Aorta (tissue), 5 donors: ENCODE measurements around the gene GPR155. TPM values are rescaled to one million over a fixed set of nuclear protein-coding genes. Genes with fewer than 3 reads are reported as not detected.

Experiments used
- ATAC-seq: fragments of 200-7000 bp; cut with Tn5 transposase; one replicate; pipeline ENCODE4 v1.9.1; 2022; ENCODE audit warnings: moderate library complexity; ENCODE audit not compliant: low FRiP score
- DNase-seq, 2 donors: peaks; one replicate each; pipeline ENCODE4 v3.0.0-alpha.2; 2020
- H3K27ac ChIP-seq, 2 donors: one replicate each; pipeline ENCODE4 v1.5.1; 2013; ENCODE audit warnings: low read length in 2 of 2, mild to moderate bottlenecking in 2 of 2, moderate library complexity in 2 of 2, control low read depth in 1 of 2, inconsistent platforms in 1 of 2, low read depth in 1 of 2
- H3K27me3 ChIP-seq, 2 donors: one replicate each; pipeline ENCODE4 v1.6.1; 2013; ENCODE audit warnings: control low read depth in 1 of 2, low read length in 1 of 2, mild to moderate bottlenecking in 1 of 2, moderate library complexity in 1 of 2; ENCODE audit not compliant: insufficient read depth in 2 of 2, control insufficient read depth in 1 of 2
- H3K36me3 ChIP-seq, 2 donors: one replicate each; pipeline ENCODE4 v1.6.1; 2013; ENCODE audit warnings: control low read depth in 1 of 2, low read length in 1 of 2, mild to moderate bottlenecking in 1 of 2; ENCODE audit not compliant: insufficient read depth in 2 of 2, control insufficient read depth in 1 of 2
- H3K4me1 ChIP-seq, 2 donors: one replicate each; pipeline ENCODE4 v1.6.1; 2013; ENCODE audit warnings: low read length in 2 of 2, control low read depth in 1 of 2, mild to moderate bottlenecking in 1 of 2, moderate library complexity in 1 of 2; ENCODE audit not compliant: insufficient read depth in 2 of 2, control insufficient read depth in 1 of 2
- H3K4me3 ChIP-seq, 2 donors: one replicate each; pipeline ENCODE4 v1.5.1; 2013; ENCODE audit warnings: low read length in 2 of 2, control low read depth in 1 of 2, mild to moderate bottlenecking in 1 of 2
- H3K9me3 ChIP-seq: one replicate; pipeline ENCODE4 v1.6.1; 2013; ENCODE audit warnings: mild to moderate bottlenecking, low read length; ENCODE audit not compliant: control insufficient read depth
- WGBS, 2 donors: extraction: QIAGEN DNeasy Blood & Tissue Kit; methylation state at CpG; one replicate each; pipeline ENCODE4 v1.1.7; 2013; 5-methylcytosine and 5-hydroxymethylcytosine counted together
- intact Hi-C, 2 donors: fragments of 100-400 bp; cut with DNase I; formaldehyde crosslinking; loops; one replicate each; pipeline versions ENCODE4 v1.14.2 to v1.15.0; 2022
- long read RNA-seq, 2 donors: library from polyadenylated mRNA; unstranded; transcript quantifications; one replicate each; pipeline ENCODE4 v2.0.0, GENCODE V29; 2020 to 2021
- polyA plus RNA-seq, 2 donors: library from polyadenylated mRNA; stranded (reverse); fragments of 200-250 nt; gene quantifications; one replicate each; pipeline ENCODE4 v1.2.3, GENCODE V29; 2013
- total RNA-seq, 2 donors: library from RNA; stranded (reverse); fragmentation: NEBNext Ultra II Directional; extraction: Animal tissue kit (Norgen Biotek cat#: 25700); gene quantifications; one replicate each; pipeline ENCODE4 v1.2.1, GENCODE V29; 2021
- donor health status: healthy with polysubstance abuse.
- donor health status: Bipolar disorder and iron deficiency.
- donor health status: DM: no; HTN: no; CAD: no.
- donor health status: DM: no; HTN: no; CAD: no.
- donor health status: DM: yes; HTN: yes; CAD: no.

Gene GPR155
- total RNA-seq (10 to 100 TPM in 1 of 2 donors, 1 to 10 TPM in 1; 6.8 to 15.9 TPM), polyA plus RNA-seq (1 to 10 TPM in 1 of 2 donors, under 1 TPM in 1; 0.25 to 1.9 TPM)
- long read RNA-seq, donor 1, full-length matches to known transcripts: 3 of 8 reads
- long read RNA-seq, donor 1, partial matches to known transcripts: 2 of 8 reads
- long read RNA-seq, donor 1, other reads (novel, unspliced or antisense): 3 of 8 reads
- long read RNA-seq, donor 2, full-length matches to known transcripts: 4 of 10 reads
- long read RNA-seq, donor 2, partial matches to known transcripts: 0 of 10 reads
- long read RNA-seq, donor 2, other reads (novel, unspliced or antisense): 6 of 10 reads

- peak within 1 kb of the TSS; percentile 60 to 96 for H3K4me3 ChIP-seq
- intact Hi-C loops: loop anchor here in 1 of 2 donors (5.0 to 10.0 kb wide), 2 partner anchors 108 to 196 kb away; partner anchors contain the start of gene WIPF1
- DNase-seq: peak; percentile 86 to 90
- no peaks in the 10 kb centered on the region for H3K4me1 ChIP-seq
- H3K27me3 ChIP-seq: no peaks in the 10 kb centered on the region
- no peaks in the 10 kb centered on the region for H3K9me3 ChIP-seq
- 0 to 1% methylated on average over 35 to 42 of the region's 42 CpGs for WGBS, 2 donors
- no peaks in the 10 kb centered on the region for H3K36me3 ChIP-seq
- H3K27ac ChIP-seq: peak within 1 kb of the TSS in 1 of 2 donors; percentile 69
- peak; percentile 85 for ATAC-seq
Observed at GRCh38 chr2:174486563-174487107, at the start of gene GPR155. Gene GPR155 (minus strand): TSS chr2:174487029. CDS start chr2:174481956, 5,073 bp downstream.

- no peak overlapping the region for H3K4me3 ChIP-seq
- 93 to 94% methylated on average over 11 of the region's 11 CpGs for WGBS, 2 donors
- H3K27ac ChIP-seq: no peak overlapping the region
- H3K9me3 ChIP-seq: no peaks in the 10 kb centered on the region
- ATAC-seq: no peak
- no peaks in the 10 kb centered on the region for H3K4me1 ChIP-seq
- H3K36me3 ChIP-seq: no peaks in the 10 kb centered on the region
- no peak for DNase-seq
- intact Hi-C loops: no loop called here
- peaks cover 0 to 2% of the 10 kb centered on the region in 2 donors for H3K27me3 ChIP-seq
Observed at GRCh38 chr2:174535757-174536703, 49.2 kb upstream of the GPR155 start.

GRCh38 chr2:174535083-174535482, 48.3 kb upstream of the GPR155 start:
- Histone ChIP-seq H3K9me3 (no peaks in the 10 kb centered on the region), H3K36me3 (no peaks in the 10 kb centered on the region), H3K4me3 (no peak overlapping the region), H3K27me3 (no peaks in the 10 kb centered on the region), H3K4me1 (no peaks in the 10 kb centered on the region), H3K27ac (no peak overlapping the region)
- 67 to 71% methylated on average over 3 of the region's 3 CpGs for WGBS, 2 donors
- intact Hi-C loops: no loop called here
- no peak for DNase-seq
- ATAC-seq: no peak

- Histone ChIP-seq H3K4me1 (no peaks in the 10 kb centered on the region), H3K36me3 (no peaks in the 10 kb centered on the region), H3K27ac (no peak overlapping the region), H3K9me3 (no peaks in the 10 kb centered on the region), H3K27me3 (no peaks in the 10 kb centered on the region), H3K4me3 (no peak overlapping the region)
- 78 to 81% methylated on average over 4 of the region's 4 CpGs for WGBS, 2 donors
- intact Hi-C loops: loop anchor here in 1 of 2 donors (10.0 kb wide), 1 partner anchor 65 kb away; no protein-coding TSS in a partner anchor
- ATAC-seq: no peak
- DNase-seq: no peak
Observed at GRCh38 chr2:174529916-174530315, 43.1 kb upstream of the GPR155 start.

GRCh38 chr2:174527959-174528358, 41.1 kb upstream of the GPR155 start:
- intact Hi-C loops: loop anchor here in 1 of 2 donors (10.0 kb wide), 1 partner anchor 63 kb away; no protein-coding TSS in a partner anchor

GRCh38 chr2:174527101-174527721, 40.4 kb upstream of the GPR155 start:
- no peaks in the 10 kb centered on the region for H3K9me3 ChIP-seq
- no peaks in the 10 kb centered on the region for H3K36me3 ChIP-seq
- WGBS, 2 donors: 84 to 90% methylated on average over 3 of the region's 3 CpGs
- intact Hi-C loops: loop anchor here in 1 of 2 donors (10.0 kb wide), 1 partner anchor 62 kb away; no protein-coding TSS in a partner anchor
- no peak for DNase-seq
- no peak for ATAC-seq
- H3K4me1 ChIP-seq: no peaks in the 10 kb centered on the region
- H3K27ac ChIP-seq: no peak overlapping the region
- H3K4me3 ChIP-seq: no peak overlapping the region
- H3K27me3 ChIP-seq: no peaks in the 10 kb centered on the region

More at GRCh38 chr2:174527959-174528358, 41.1 kb upstream of the GPR155 start:
- ATAC-seq: no peak
- 93 to 95% methylated on average over 3 of the region's 3 CpGs for WGBS, 2 donors
- Histone ChIP-seq H3K4me1 (no peaks in the 10 kb centered on the region), H3K9me3 (no peaks in the 10 kb centered on the region), H3K36me3 (no peaks in the 10 kb centered on the region), H3K27ac (no peak overlapping the region), H3K27me3 (no peaks in the 10 kb centered on the region), H3K4me3 (no peak overlapping the region)
- no peak for DNase-seq

- Histone ChIP-seq H3K36me3 (no peaks in the 10 kb centered on the region), H3K27ac (no peak overlapping the region), H3K27me3 (no peaks in the 10 kb centered on the region), H3K9me3 (no peaks in the 10 kb centered on the region), H3K4me1 (no peaks in the 10 kb centered on the region), H3K4me3 (no peak overlapping the region)
- 87 to 96% methylated on average over 2 of the region's 2 CpGs for WGBS, 2 donors
- ATAC-seq: no peak
- intact Hi-C loops: loop anchor here (5.0 to 10.0 kb wide), 2 partner anchors 60 to 62 kb away; no protein-coding TSS in a partner anchor
- DNase-seq: no peak
Observed at GRCh38 chr2:174524527-174524926, 37.7 kb upstream of the GPR155 start.

- no peak for ATAC-seq
- intact Hi-C loops: loop anchor here (5.0 to 10.0 kb wide), 2 partner anchors 58 to 60 kb away; no protein-coding TSS in a partner anchor
- H3K4me3 ChIP-seq: no peak overlapping the region
- H3K4me1 ChIP-seq: no peaks in the 10 kb centered on the region
- no peaks in the 10 kb centered on the region for H3K36me3 ChIP-seq
- no peaks in the 10 kb centered on the region for H3K27me3 ChIP-seq
- DNase-seq: no peak
- 9 to 13% methylated on average over 3 of the region's 3 CpGs for WGBS, 2 donors
- H3K9me3 ChIP-seq: no peaks in the 10 kb centered on the region
- no peak overlapping the region for H3K27ac ChIP-seq
Observed at GRCh38 chr2:174522553-174522952, 35.7 kb upstream of the GPR155 start.
